Lung microvascular endothelial cell (primary cell): ENCODE results near the gene CHERP. TPM values are rescaled to one million over a fixed set of nuclear protein-coding genes. Genes with fewer than 3 reads are reported as not detected.
"Not testable (repeated sequence)": the region's sequence is repeated elsewhere in the genome, so short reads cannot be mapped to it uniquely, and the experiment has no call there.

Source experiments
- DNase-seq, 2 donors: peaks; one replicate each; pipeline versions ENCODE4 v3.0.0 to v3.0.0-alpha.2; 2010; ENCODE audit warnings: low read depth in 2 of 2
- total RNA-seq: library from RNA; depleted of rRNA; stranded (reverse); fragments of >200 nt; gene quantifications from 2 replicates; pipeline ENCODE4 v1.2.1, GENCODE V29; 2014

The CHERP gene
- total RNA-seq, 1 donor from 2014 or later: 5.6 TPM

- DNase-seq: no peak
These were observed 34.7 kb upstream of the CHERP start for GRCh38 chr19:16576690-16577530.

- no peak for DNase-seq
These were observed 33.8 kb upstream of the CHERP start for GRCh38 chr19:16575861-16576689.

GRCh38 chr19:16575282-16575681 lies 33.0 kb upstream of the CHERP start:
- DNase-seq: no peak

GRCh38 chr19:16573925-16574324 lies 31.7 kb upstream of the CHERP start:
- no peak for DNase-seq

- DNase-seq: no peak
These were observed 31.1 kb upstream of the CHERP start for GRCh38 chr19:16573296-16573695.

GRCh38 chr19:16572332-16573211 lies 30.3 kb upstream of the CHERP start, which contains the start of gene SLC35E1:
TSS of gene SLC35E1 (minus strand) at chr19:16572415. CDS start at chr19:16572364, 51 bp downstream.
- DNase-seq: peak; percentile 95 to 98

- DNase-seq: peak in 1 of 2 donors; percentile 47
These were observed 29.6 kb upstream of the CHERP start for GRCh38 chr19:16571822-16572331.

- peak; percentile 50 to 70 for DNase-seq
These were observed 29.0 kb upstream of the CHERP start for GRCh38 chr19:16571283-16571682.

- no peak for DNase-seq
These were observed 27.5 kb upstream of the CHERP start for GRCh38 chr19:16569609-16570320.

GRCh38 chr19:16566702-16567101 lies 24.5 kb upstream of the CHERP start:
- DNase-seq: no peak

GRCh38 chr19:16566161-16566560 lies 23.9 kb upstream of the CHERP start:
- peak; percentile 93 to 94 for DNase-seq

- no peak for DNase-seq
These were observed 22.6 kb upstream of the CHERP start for GRCh38 chr19:16564842-16565241.

GRCh38 chr19:16562608-16563025 lies 20.4 kb upstream of the CHERP start:
- DNase-seq: no peak

- DNase-seq: no peak
These were observed 19.1 kb upstream of the CHERP start for GRCh38 chr19:16561382-16561781.

- peak in 1 of 2 donors; percentile 41 for DNase-seq
These were observed 17.6 kb upstream of the CHERP start for GRCh38 chr19:16559780-16560276.

GRCh38 chr19:16554776-16555175 lies 12.5 kb upstream of the CHERP start:
- no peak for DNase-seq

GRCh38 chr19:16551902-16552301 lies 9.7 kb upstream of the CHERP start:
- not testable (repeated sequence) for DNase-seq

- DNase-seq: no peak
These were observed 6.7 kb upstream of the CHERP start for GRCh38 chr19:16548956-16549355.

- no peak for DNase-seq
These were observed 2.4 kb upstream of the CHERP start for GRCh38 chr19:16544473-16545231.
